DND-41 (cell line): ENCODE results near the gene PARP1.
"Not testable (repeated sequence)": the region's sequence is repeated elsewhere in the genome, so short reads cannot be mapped to it uniquely, and the experiment has no call there.

Experiments
- ATAC-seq: fragments of 200-7000 bp; cut with Tn5 transposase; 3 replicates; pipeline ENCODE4 v1.9.1; 2021; ENCODE audit warnings: low read depth; ENCODE audit not compliant: insufficient read depth
- DNase-seq: peaks from one replicate; pipeline ENCODE4 v3.0.0-alpha.2; 2020
- H2AFZ ChIP-seq: 2 replicates; pipeline ENCODE4 v1.6.0; 2012; ENCODE audit warnings: low read depth, low read length
- H3K27ac ChIP-seq: 2 replicates; pipeline ENCODE4 v1.5.1; 2012; ENCODE audit warnings: low read length, inconsistent platforms
- H3K27me3 ChIP-seq: fragments of 200-600 bp; sonication (generic); 2 replicates; pipeline ENCODE4 v1.6.0; 2012; ENCODE audit warnings: low read length, mild to moderate bottlenecking, inconsistent platforms; ENCODE audit not compliant: insufficient read depth, poor library complexity
- H3K36me3 ChIP-seq: 2 replicates; pipeline ENCODE4 v1.5.1; 2012; ENCODE audit warnings: low read length, inconsistent platforms; ENCODE audit not compliant: insufficient read depth
- H3K4me1 ChIP-seq: 2 replicates; pipeline ENCODE4 v1.5.1; 2012; ENCODE audit warnings: mild to moderate bottlenecking, low read length; ENCODE audit not compliant: insufficient read depth
- H3K4me2 ChIP-seq: 2 replicates; pipeline ENCODE4 v1.6.0; 2012; ENCODE audit warnings: mild to moderate bottlenecking, moderate library complexity, low read length, inconsistent platforms; ENCODE audit not compliant: insufficient read depth
- H3K4me3 ChIP-seq, 2 experiments: fragments of 200-600 bp in 1 of 2; shearing (Covaris generic) in 1 of 2; 2 replicates each; pipeline ENCODE4 v1.5.1; 2012 to 2016; ENCODE audit warnings: inconsistent platforms in 2 of 2, low read length in 2 of 2, mild to moderate bottlenecking in 2 of 2, low read depth in 1 of 2, moderate library complexity in 1 of 2
- H3K79me2 ChIP-seq: 2 replicates; pipeline ENCODE4 v1.6.0; 2012; ENCODE audit warnings: low read length, inconsistent platforms; ENCODE audit not compliant: insufficient read depth
- H3K9ac ChIP-seq: 2 replicates; pipeline ENCODE4 v1.6.0; 2012; ENCODE audit warnings: low read depth, mild to moderate bottlenecking, inconsistent platforms, low read length, moderate library complexity
- H3K9me3 ChIP-seq: 2 replicates; pipeline ENCODE4 v1.5.1; 2012; ENCODE audit warnings: low read length, moderate library complexity, mild to moderate bottlenecking, inconsistent platforms; ENCODE audit not compliant: insufficient read depth, severe bottlenecking
- H4K20me1 ChIP-seq: 2 replicates; pipeline ENCODE4 v1.6.0; 2012; ENCODE audit warnings: low read length; ENCODE audit not compliant: insufficient read depth
- CTCF ChIP-seq: IDR thresholded peaks from 2 replicates; pipeline ENCODE4 v1.5.1; 2012; ENCODE audit warnings: borderline replicate concordance, low read length, moderate library complexity, mild to moderate bottlenecking; ENCODE audit not compliant: poor library complexity, severe bottlenecking; ENCODE audit errors: extremely low read depth
- EZH2 ChIP-seq: IDR thresholded peaks from 3 replicates; pipeline ENCODE4 v1.6.1; 2012; ENCODE audit warnings: borderline replicate concordance, low read depth, mild to moderate bottlenecking, moderate library complexity, low read length, inconsistent platforms; ENCODE audit not compliant: severe bottlenecking

The PARP1 gene

GRCh38 chr1:226349081-226349480 lies 58.8 kb downstream of the PARP1 start:
- Histone ChIP-seq H3K36me3 (no peaks in the 10 kb centered on the region), H3K9ac (no peak overlapping the region), H3K4me1 (no peaks in the 10 kb centered on the region), H3K27ac (no peak overlapping the region), H3K4me2 (no peak overlapping the region), H3K27me3 (no peaks in the 10 kb centered on the region), H3K4me3 (no peak overlapping the region), H3K79me2 (no peaks in the 10 kb centered on the region), H2AFZ (no peak overlapping the region), H3K9me3 (no peaks in the 10 kb centered on the region), H4K20me1 (no peaks in the 10 kb centered on the region)
- TF ChIP-seq EZH2: no peak
- no peak for TF ChIP-seq CTCF
- no peak for ATAC-seq
- DNase-seq: no peak

GRCh38 chr1:226344441-226345259 lies 63.2 kb downstream of the PARP1 start:
- no peak for ATAC-seq
- H3K27ac ChIP-seq: no peak overlapping the region

GRCh38 chr1:226342656-226343055 lies 65.2 kb downstream of the PARP1 start:
- no peaks in the 10 kb centered on the region for H3K9me3 ChIP-seq
- H3K27ac ChIP-seq: no peak overlapping the region
- no peak overlapping the region for H2AFZ ChIP-seq
- no peaks in the 10 kb centered on the region for H3K79me2 ChIP-seq
- H4K20me1 ChIP-seq: no peaks in the 10 kb centered on the region
- H3K27me3 ChIP-seq: no peaks in the 10 kb centered on the region
- no peak overlapping the region for H3K4me2 ChIP-seq
- ATAC-seq (no peak), DNase-seq (no peak)
- H3K4me1 ChIP-seq: no peaks in the 10 kb centered on the region
- H3K36me3 ChIP-seq: no peaks in the 10 kb centered on the region
- H3K4me3 ChIP-seq: no peak overlapping the region
- no peak overlapping the region for H3K9ac ChIP-seq
- TF ChIP-seq EZH2 (no peak), CTCF (no peak)

More at GRCh38 chr1:226344441-226345259, 63.2 kb downstream of the PARP1 start:
- H4K20me1 ChIP-seq: no peaks in the 10 kb centered on the region
- H3K9ac ChIP-seq: no peak overlapping the region
- no peak for TF ChIP-seq EZH2
- no peak for TF ChIP-seq CTCF
- no peak for DNase-seq
- no peak overlapping the region for H3K4me3 ChIP-seq
- no peaks in the 10 kb centered on the region for H3K79me2 ChIP-seq
- H2AFZ ChIP-seq: no peak overlapping the region
- no peaks in the 10 kb centered on the region for H3K36me3 ChIP-seq
- no peaks in the 10 kb centered on the region for H3K27me3 ChIP-seq
- H3K9me3 ChIP-seq: no peaks in the 10 kb centered on the region
- no peaks in the 10 kb centered on the region for H3K4me1 ChIP-seq
- H3K4me2 ChIP-seq: no peak overlapping the region

GRCh38 chr1:226340111-226340510 lies 67.8 kb downstream of the PARP1 start:
- not testable (repeated sequence) for H4K20me1 ChIP-seq, H3K27ac ChIP-seq

More at GRCh38 chr1:226340111-226340510, 67.8 kb downstream of the PARP1 start:
- H2AFZ ChIP-seq, DNase-seq, H3K36me3 ChIP-seq, ATAC-seq, H3K27me3 ChIP-seq, H3K79me2 ChIP-seq, H3K4me1 ChIP-seq, H3K9me3 ChIP-seq, H3K4me2 ChIP-seq, H3K4me3 ChIP-seq, H3K9ac ChIP-seq: not testable (repeated sequence)
